MCF 10A (cell line): ENCODE results near the gene DISP2. TPM values are rescaled to one million over a fixed set of nuclear protein-coding genes. Genes with fewer than 3 reads are reported as not detected.

ENCODE experiments used
- BruUV-seq: library from RNA; stranded (reverse); fragments of 400-500 nt; replicated peaks from 2 replicates; lab custom pipeline; 2021; lab: Mats Ljungman, UMichigan
- CTCF ChIA-PET: fragments of 300-600 bp; sonication (Branson Sonifier 250); formaldehyde crosslinking; extraction: SDS; loops from one replicate; lab custom pipeline; 2021; ENCODE audit warnings: antibody characterized with exemption, inconsistent platforms; lab: Yijun Ruan, JAX
- POLR2A ChIA-PET: fragments of 300-600, 350-650 bp; sonication (Branson Sonifier 250); formaldehyde crosslinking; extraction: SDS; loops from one replicate; lab custom pipeline; 2020; ENCODE audit warnings: antibody characterized with exemption, inconsistent platforms; lab: Yijun Ruan, JAX
- DNase-seq: peaks from one replicate; pipeline ENCODE4 v3.0.0-alpha.2; 2018; ENCODE audit not compliant: unreplicated experiment
- H3K27ac Mint-ChIP-seq: one replicate; pipeline ENCODE4 v1.8.0; 2022; ENCODE audit warnings: mild to moderate bottlenecking, low read depth, mixed read lengths; ENCODE audit not compliant: unreplicated experiment
- H3K27me3 Mint-ChIP-seq: one replicate; pipeline ENCODE4 v1.8.0; 2022; ENCODE audit warnings: mixed read lengths; ENCODE audit not compliant: insufficient read depth, unreplicated experiment
- H3K36me3 Mint-ChIP-seq: one replicate; pipeline ENCODE4 v1.8.0; 2022; ENCODE audit warnings: mild to moderate bottlenecking, moderate library complexity, mixed read lengths; ENCODE audit not compliant: insufficient read depth, unreplicated experiment
- H3K4me1 Mint-ChIP-seq: one replicate; pipeline ENCODE4 v1.8.0; 2022; ENCODE audit warnings: mixed read lengths; ENCODE audit not compliant: insufficient read depth, unreplicated experiment
- H3K4me3 Mint-ChIP-seq: one replicate; pipeline ENCODE4 v1.8.0; 2022; ENCODE audit warnings: mild to moderate bottlenecking, moderate library complexity, mixed read lengths; ENCODE audit not compliant: unreplicated experiment
- H3K9me3 Mint-ChIP-seq: one replicate; pipeline ENCODE4 v1.8.0; 2022; ENCODE audit warnings: mixed read lengths; ENCODE audit not compliant: unreplicated experiment
- intact Hi-C: fragments of 100-400 bp; cut with micrococcal nuclease; formaldehyde crosslinking; loops from 2 replicates; pipeline ENCODE4 v1.14.1; 2022
- total RNA-seq: library from RNA; stranded (reverse); gene quantifications from 2 replicates; pipeline ENCODE4 v1.2.3, GENCODE V29; 2022
- TF ChIP-seq, protein P1 (sequence below): fragments of 200-600 bp; IDR thresholded peaks from one replicate; pipeline ENCODE4 v1.8.0; 2022; ENCODE audit warnings: antibody characterized with exemption, mild to moderate bottlenecking; ENCODE audit not compliant: unreplicated experiment

The DISP2 gene
- total RNA-seq, 1 experiment from 2014 or later: 1.8 TPM

DNA sequence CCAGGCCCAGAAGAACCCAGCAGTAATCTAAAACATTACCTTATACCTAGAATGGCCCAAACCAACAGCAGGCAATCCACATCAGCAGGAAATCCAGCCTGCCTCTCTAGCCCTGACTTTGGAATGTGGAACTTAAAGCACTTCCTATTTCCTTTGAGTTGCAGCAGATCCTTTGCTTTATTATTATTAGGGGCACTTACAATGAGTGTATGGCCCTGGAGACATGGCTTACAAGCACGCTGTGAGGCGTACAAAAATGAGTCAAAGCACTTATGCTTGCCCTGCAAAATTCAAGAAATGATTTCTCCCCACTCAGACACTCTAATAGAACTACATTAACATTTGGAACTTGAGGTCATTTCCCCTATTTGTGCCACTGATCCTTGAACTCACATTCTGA, 15.0 kb downstream of the DISP2 start:
- BruUV-seq: no TSS peak
- ChIA-PET CTCF (interaction anchor here (1.5 to 2.5 kb wide), 3 partner anchors 29 to 156 kb away, joined by 10 to 15 read pairs (median 11); no protein-coding TSS in a partner anchor), POLR2A (interaction anchor here (0.9 to 1.3 kb wide), 2 partner anchors 16 to 32 kb away, joined by 3 to 5 read pairs; partner anchors contain the start of gene IVD)
- no peaks in the 10 kb centered on the region for H3K9me3 Mint-ChIP-seq
- H3K36me3 Mint-ChIP-seq: no peaks in the 10 kb centered on the region
- H3K27me3 Mint-ChIP-seq: no peaks in the 10 kb centered on the region
- no peak overlapping the region for H3K27ac Mint-ChIP-seq
- intact Hi-C loops: no loop called here
- no peak for DNase-seq
- TF ChIP-seq, protein P1, sequence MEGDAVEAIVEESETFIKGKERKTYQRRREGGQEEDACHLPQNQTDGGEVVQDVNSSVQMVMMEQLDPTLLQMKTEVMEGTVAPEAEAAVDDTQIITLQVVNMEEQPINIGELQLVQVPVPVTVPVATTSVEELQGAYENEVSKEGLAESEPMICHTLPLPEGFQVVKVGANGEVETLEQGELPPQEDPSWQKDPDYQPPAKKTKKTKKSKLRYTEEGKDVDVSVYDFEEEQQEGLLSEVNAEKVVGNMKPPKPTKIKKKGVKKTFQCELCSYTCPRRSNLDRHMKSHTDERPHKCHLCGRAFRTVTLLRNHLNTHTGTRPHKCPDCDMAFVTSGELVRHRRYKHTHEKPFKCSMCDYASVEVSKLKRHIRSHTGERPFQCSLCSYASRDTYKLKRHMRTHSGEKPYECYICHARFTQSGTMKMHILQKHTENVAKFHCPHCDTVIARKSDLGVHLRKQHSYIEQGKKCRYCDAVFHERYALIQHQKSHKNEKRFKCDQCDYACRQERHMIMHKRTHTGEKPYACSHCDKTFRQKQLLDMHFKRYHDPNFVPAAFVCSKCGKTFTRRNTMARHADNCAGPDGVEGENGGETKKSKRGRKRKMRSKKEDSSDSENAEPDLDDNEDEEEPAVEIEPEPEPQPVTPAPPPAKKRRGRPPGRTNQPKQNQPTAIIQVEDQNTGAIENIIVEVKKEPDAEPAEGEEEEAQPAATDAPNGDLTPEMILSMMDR: no peak
- H3K4me3 Mint-ChIP-seq: no peak overlapping the region
- H3K4me1 Mint-ChIP-seq: no peaks in the 10 kb centered on the region

DNA sequence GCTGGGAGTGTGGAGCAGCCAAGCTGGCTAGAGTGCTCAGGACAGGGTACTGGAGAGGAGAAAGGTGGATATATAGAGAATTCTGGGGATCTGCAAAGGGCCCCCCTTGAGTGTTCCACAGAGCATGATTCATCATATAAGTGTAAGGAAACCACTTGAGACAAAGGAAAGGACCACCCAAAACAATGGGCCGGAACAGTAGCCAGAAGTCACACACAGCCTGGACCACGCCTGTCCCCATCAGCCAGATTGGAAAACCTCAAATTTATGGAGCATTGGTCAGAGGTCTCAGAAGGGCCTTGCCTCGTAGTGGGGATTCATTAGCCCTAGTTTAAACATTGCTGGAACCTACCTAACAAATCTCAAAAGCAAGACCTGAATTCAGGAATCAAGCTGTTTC, 19.6 kb downstream of the DISP2 start:
- DNase-seq: no peak
- H3K36me3 Mint-ChIP-seq: peaks cover 3% of the 10 kb centered on the region
- intact Hi-C loops: no loop called here
- TF ChIP-seq, protein P1: no peak
- ChIA-PET POLR2A (interaction anchor here (1.6 kb wide), 2 partner anchors 20 to 27 kb away, joined by 3 read pairs; no protein-coding TSS in a partner anchor), CTCF (interaction anchor here (1.3 to 3.7 kb wide), 3 partner anchors 10 to 98 kb away, joined by 3 to 22 read pairs (median 6); no protein-coding TSS in a partner anchor)
- H3K4me3 Mint-ChIP-seq: no peak overlapping the region
- H3K4me1 Mint-ChIP-seq: peaks cover 16% of the 10 kb centered on the region
- H3K27ac Mint-ChIP-seq: no peak overlapping the region
- no peaks in the 10 kb centered on the region for H3K9me3 Mint-ChIP-seq
- H3K27me3 Mint-ChIP-seq: no peaks in the 10 kb centered on the region
- BruUV-seq: no TSS peak

- no peak for DNase-seq
- no TSS peak for BruUV-seq
- TF ChIP-seq, protein P1: no peak
- Mint-ChIP-seq H3K4me3 (no peak overlapping the region), H3K36me3 (peaks cover 6% of the 10 kb centered on the region), H3K4me1 (peaks cover 18% of the 10 kb centered on the region), H3K27me3 (no peaks in the 10 kb centered on the region), H3K27ac (peak overlapping the region; percentile 8), H3K9me3 (no peaks in the 10 kb centered on the region)
- POLR2A ChIA-PET: interaction anchor here (0.6 to 1.9 kb wide), 9 partner anchors 11 to 133 kb away, joined by 3 to 13 read pairs (median 4); partner anchors contain the start of genes INAFM2 and IVD
- CTCF ChIA-PET: interaction anchor here (0.6 to 3.7 kb wide), 6 partner anchors 12 to 161 kb away, joined by 3 to 22 read pairs (median 4); no protein-coding TSS in a partner anchor
- intact Hi-C loops: no loop called here
Observed at GRCh38 chr15:40379374-40379773, 21.4 kb downstream of the DISP2 start.

- DNase-seq: peak; percentile 98
- intact Hi-C loops: no loop called here
- no peaks in the 10 kb centered on the region for H3K9me3 Mint-ChIP-seq
- ChIA-PET POLR2A (interaction anchor here (0.6 to 1.9 kb wide), 8 partner anchors 11 to 133 kb away, joined by 3 to 13 read pairs (median 4); partner anchors contain the start of genes INAFM2 and IVD), CTCF (interaction anchor here (0.6 to 3.7 kb wide), 8 partner anchors 12 to 464 kb away, joined by 3 to 22 read pairs (median 4); partner anchors contain the start of gene SPINT1)
- BruUV-seq: no TSS peak
- no peaks in the 10 kb centered on the region for H3K27me3 Mint-ChIP-seq
- TF ChIP-seq, protein P1: no peak
- peak overlapping the region; percentile 8 for H3K27ac Mint-ChIP-seq
- peaks cover 6% of the 10 kb centered on the region for H3K36me3 Mint-ChIP-seq
- H3K4me3 Mint-ChIP-seq: no peak overlapping the region
- peaks cover 18% of the 10 kb centered on the region for H3K4me1 Mint-ChIP-seq
Observed at GRCh38 chr15:40379853-40380252, 21.8 kb downstream of the DISP2 start.
